SU-DHL-6 (cell line): ENCODE results near the gene BCL7C.
"Not testable (repeated sequence)": the region's sequence is repeated elsewhere in the genome, so short reads cannot be mapped to it uniquely, and the experiment has no call there.

Source experiments
- H2AFZ ChIP-seq: fragments of 200-600 bp; sonication (generic); 2 replicates; pipeline ENCODE4 v1.6.1; 2014; ENCODE audit warnings: low read depth, mild to moderate bottlenecking, moderate library complexity, mixed read lengths, antibody characterized with exemption, low read length; ENCODE audit not compliant: severe bottlenecking
- H3F3A ChIP-seq: fragments of 200-600 bp; shearing (Covaris generic); 2 replicates; pipeline ENCODE4 v1.6.0; 2016; ENCODE audit warnings: antibody characterized with exemption, mild to moderate bottlenecking; ENCODE audit not compliant: insufficient read depth
- H3K27ac ChIP-seq: fragments of 200-600 bp; sonication (generic); 2 replicates; pipeline ENCODE4 v1.5.1; 2016; ENCODE audit warnings: low read depth, mild to moderate bottlenecking, low read length, moderate library complexity, mixed read lengths
- H3K27me3 ChIP-seq: fragments of 200-600 bp; sonication (generic), shearing (Covaris generic); 2 replicates; pipeline ENCODE4 v1.6.0; 2014; ENCODE audit warnings: mild to moderate bottlenecking, low read length
- H3K36me3 ChIP-seq: fragments of 200-600 bp; sonication (generic); 2 replicates; pipeline ENCODE4 v1.6.1; 2014; ENCODE audit warnings: mild to moderate bottlenecking, low read length, mixed read lengths
- H3K4me2 ChIP-seq: fragments of 300-600, 200-600 bp; shearing (Covaris generic), sonication (generic); 2 replicates; pipeline ENCODE4 v1.6.0; 2014; ENCODE audit warnings: low read length, low read depth, mild to moderate bottlenecking; ENCODE audit not compliant: poor library complexity, severe bottlenecking
- H3K4me3 ChIP-seq: fragments of 200-600 bp; sonication (generic); 2 replicates; pipeline ENCODE4 v1.5.1; 2014; ENCODE audit warnings: antibody characterized with exemption, low read length, mild to moderate bottlenecking, mixed read lengths; ENCODE audit not compliant: insufficient read depth, poor library complexity, severe bottlenecking
- H3K79me2 ChIP-seq: fragments of 200-600 bp; sonication (generic); 2 replicates; pipeline ENCODE4 v1.6.1; 2014; ENCODE audit warnings: mild to moderate bottlenecking, low read length, moderate library complexity; ENCODE audit not compliant: insufficient read depth
- H3K9ac ChIP-seq: fragments of 200-600 bp; sonication (generic); 2 replicates; pipeline ENCODE4 v1.7.0; 2014; ENCODE audit warnings: mild to moderate bottlenecking, low read length
- H3K9me2 ChIP-seq: fragments of 200-600 bp; sonication (generic); replicated peaks from 2 replicates; pipeline ENCODE4 v1.6.1; 2014; ENCODE audit warnings: low read length; ENCODE audit not compliant: insufficient read depth
- H3K9me3 ChIP-seq: fragments of 200-600 bp; sonication (generic); 2 replicates; pipeline ENCODE4 v1.6.1; 2014; ENCODE audit warnings: low read length, mixed read lengths; ENCODE audit not compliant: insufficient read depth
- H4K20me1 ChIP-seq: fragments of 200-600 bp; sonication (generic); 2 replicates; pipeline ENCODE4 v1.6.1; 2014; ENCODE audit warnings: low read depth, mild to moderate bottlenecking, antibody characterized with exemption, low read length, moderate library complexity, mixed read lengths
- EZH2phosphoT487 ChIP-seq: fragments of 200-600 bp; sonication (generic), shearing (Covaris generic); conservative IDR thresholded peaks from 2 replicates; pipeline ENCODE4 v1.6.1; 2018; ENCODE audit warnings: mild to moderate bottlenecking, antibody characterized with exemption, low read length, moderate library complexity, mixed read lengths
- TF ChIP-seq, protein P1 (sequence below): fragments of 200-600 bp; sonication (generic); IDR thresholded peaks from one replicate; pipeline ENCODE4 v1.5.1; 2017; ENCODE audit warnings: antibody characterized with exemption, mild to moderate bottlenecking, low read length, moderate library complexity; ENCODE audit not compliant: insufficient read depth, poor library complexity, severe bottlenecking

BCL7C gene

GRCh38 chr16:30893744-30894539 is at the start of gene BCL7C:
BCL7C (minus strand) TSS chr16:30894077; CDS start chr16:30893944, 133 bp downstream.
- Histone ChIP-seq H4K20me1 (no peaks in the 10 kb centered on the region), H3K9me2 (no peaks in the 10 kb centered on the region), H3K27me3 (no peaks in the 10 kb centered on the region), H3K79me2 (no peaks in the 10 kb centered on the region), H3K4me3 (peak within 1 kb of the TSS; percentile 66), H3K36me3 (no peaks in the 10 kb centered on the region), H3K9me3 (no peaks in the 10 kb centered on the region), H3K9ac (peak within 1 kb of the TSS; percentile 72), H3K4me2 (peak within 1 kb of the TSS; percentile 79), H3K27ac (peak within 1 kb of the TSS; percentile 28), H2AFZ (peak within 1 kb of the TSS; percentile 85), H3F3A (peaks cover 21% of the 10 kb centered on the region)
- TF ChIP-seq, protein P1, sequence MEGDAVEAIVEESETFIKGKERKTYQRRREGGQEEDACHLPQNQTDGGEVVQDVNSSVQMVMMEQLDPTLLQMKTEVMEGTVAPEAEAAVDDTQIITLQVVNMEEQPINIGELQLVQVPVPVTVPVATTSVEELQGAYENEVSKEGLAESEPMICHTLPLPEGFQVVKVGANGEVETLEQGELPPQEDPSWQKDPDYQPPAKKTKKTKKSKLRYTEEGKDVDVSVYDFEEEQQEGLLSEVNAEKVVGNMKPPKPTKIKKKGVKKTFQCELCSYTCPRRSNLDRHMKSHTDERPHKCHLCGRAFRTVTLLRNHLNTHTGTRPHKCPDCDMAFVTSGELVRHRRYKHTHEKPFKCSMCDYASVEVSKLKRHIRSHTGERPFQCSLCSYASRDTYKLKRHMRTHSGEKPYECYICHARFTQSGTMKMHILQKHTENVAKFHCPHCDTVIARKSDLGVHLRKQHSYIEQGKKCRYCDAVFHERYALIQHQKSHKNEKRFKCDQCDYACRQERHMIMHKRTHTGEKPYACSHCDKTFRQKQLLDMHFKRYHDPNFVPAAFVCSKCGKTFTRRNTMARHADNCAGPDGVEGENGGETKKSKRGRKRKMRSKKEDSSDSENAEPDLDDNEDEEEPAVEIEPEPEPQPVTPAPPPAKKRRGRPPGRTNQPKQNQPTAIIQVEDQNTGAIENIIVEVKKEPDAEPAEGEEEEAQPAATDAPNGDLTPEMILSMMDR = peak; percentile 12
- no peak for TF ChIP-seq EZH2phosphoT487

DNA sequence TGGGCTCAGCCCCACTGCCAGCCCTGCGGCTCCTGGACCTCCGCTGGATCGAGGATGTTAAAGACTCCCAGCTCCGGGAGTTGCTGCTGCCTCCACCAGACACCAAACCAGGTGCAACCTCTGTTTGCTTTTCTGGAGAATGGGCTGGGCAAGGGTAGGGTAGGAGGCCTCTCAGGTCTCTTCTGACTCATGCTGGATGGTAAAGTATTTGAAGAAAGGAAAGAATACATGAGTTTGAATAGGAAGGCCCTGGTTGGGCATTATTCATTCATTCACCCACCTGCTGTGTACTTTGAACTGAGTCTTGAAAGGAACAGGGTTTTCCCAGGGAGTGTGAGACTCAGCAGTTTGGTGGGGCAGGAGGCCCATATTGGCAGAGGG is 48.5 kb upstream of the BCL7C start:
- H3K9me3 ChIP-seq = no peaks in the 10 kb centered on the region
- no peaks in the 10 kb centered on the region for H3K79me2 ChIP-seq
- peak overlapping the region; percentile 30 for H2AFZ ChIP-seq
- 0 out of 2 replicates have a peak, but pooled peaks cover 3% of the 10 kb centered on the region for H3K36me3 ChIP-seq
- H3K27me3 ChIP-seq = no peaks in the 10 kb centered on the region
- TF ChIP-seq EZH2phosphoT487 = no peak
- TF ChIP-seq, protein P1 = no peak
- H3K27ac ChIP-seq = 0 out of 2 replicates have a peak overlapping the region, but pooled peaks have one; percentile 2
- H3F3A ChIP-seq = peaks cover 5% of the 10 kb centered on the region; the same call in 1 of the 2 replicates
- peak overlapping the region; percentile 23; the same call in 1 of the 2 replicates for H3K9ac ChIP-seq
- H3K4me3 ChIP-seq = no peak overlapping the region
- peak overlapping the region; percentile 30 for H3K4me2 ChIP-seq
- no peaks in the 10 kb centered on the region for H3K9me2 ChIP-seq
- H4K20me1 ChIP-seq = no peaks in the 10 kb centered on the region

DNA sequence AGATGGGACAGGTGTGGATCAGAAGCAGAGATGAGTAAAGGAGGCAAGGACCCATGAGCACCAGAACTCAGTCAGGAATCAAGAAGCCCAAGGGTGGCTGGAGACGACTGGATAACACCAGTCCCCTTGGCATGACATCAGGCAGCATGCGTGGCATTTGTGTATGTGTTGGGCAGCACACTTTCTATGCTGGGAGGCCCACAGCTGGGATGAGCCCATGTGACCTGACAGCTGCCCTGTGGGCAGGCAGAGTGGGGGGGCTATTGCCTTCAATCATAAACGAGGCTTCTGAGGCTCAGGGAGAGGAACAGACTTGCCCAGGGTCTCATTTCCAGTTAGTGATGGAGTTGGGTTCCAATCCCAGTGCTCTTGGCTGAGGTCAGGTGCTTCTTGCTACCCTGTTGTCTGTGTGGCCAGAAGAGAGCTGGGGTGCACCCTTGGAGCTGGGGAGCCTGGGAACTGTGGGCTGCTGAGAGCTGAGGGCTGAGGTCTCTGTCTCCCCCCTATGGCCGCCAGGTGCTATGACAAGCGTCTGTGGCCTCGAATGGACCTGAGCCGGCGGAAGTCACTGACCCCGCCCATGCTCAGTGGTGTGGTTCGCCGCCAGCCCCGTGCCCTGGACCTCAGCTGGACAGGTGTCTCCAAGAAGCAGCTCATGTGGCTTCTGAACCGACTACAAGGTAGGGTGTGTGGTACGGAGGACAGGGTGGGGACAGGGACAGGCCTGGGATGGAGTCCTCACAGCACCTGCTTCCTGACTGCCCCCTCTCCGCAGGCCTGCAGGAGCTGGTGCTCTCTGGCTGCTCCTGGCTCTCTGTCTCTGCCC is 47.9 kb upstream of the BCL7C start:
- H4K20me1 ChIP-seq = no peaks in the 10 kb centered on the region
- H2AFZ ChIP-seq = peak overlapping the region; percentile 30
- peak overlapping the region; percentile 23; the same call in 1 of the 2 replicates for H3K9ac ChIP-seq
- H3K4me3 ChIP-seq = no peak overlapping the region
- H3K36me3 ChIP-seq = 0 out of 2 replicates have a peak, but pooled peaks cover 3% of the 10 kb centered on the region
- no peaks in the 10 kb centered on the region for H3K9me3 ChIP-seq
- peak overlapping the region; percentile 30 for H3K4me2 ChIP-seq
- no peaks in the 10 kb centered on the region for H3K79me2 ChIP-seq
- H3F3A ChIP-seq = peaks cover 5% of the 10 kb centered on the region; the same call in 1 of the 2 replicates
- no peak for TF ChIP-seq EZH2phosphoT487
- TF ChIP-seq, protein P1 = peak; percentile 90
- H3K27ac ChIP-seq = 0 out of 2 replicates have a peak overlapping the region, but pooled peaks have one; percentile 2
- no peaks in the 10 kb centered on the region for H3K9me2 ChIP-seq
- no peaks in the 10 kb centered on the region for H3K27me3 ChIP-seq

DNA sequence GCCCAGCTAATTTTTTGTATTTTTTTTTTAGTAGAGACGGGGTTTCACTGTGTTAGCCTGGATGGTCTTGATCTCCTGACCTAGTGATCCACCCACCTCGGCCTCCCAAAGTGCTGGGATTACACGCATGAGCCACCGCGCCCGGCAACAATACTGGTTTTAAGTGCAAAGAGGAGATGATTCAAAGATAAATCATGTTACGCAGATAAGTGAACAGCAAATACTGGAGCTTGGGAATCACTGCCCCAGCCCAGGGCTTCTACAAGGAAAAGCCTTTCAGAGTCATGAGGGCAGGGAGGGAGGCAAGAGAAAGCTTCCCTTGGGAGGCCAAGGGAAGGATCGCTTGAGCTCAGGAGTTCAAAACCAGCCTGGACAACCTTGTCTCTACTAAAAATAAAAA is 45.7 kb upstream of the BCL7C start:
- not testable (repeated sequence) for H4K20me1 ChIP-seq, H3K79me2 ChIP-seq, H2AFZ ChIP-seq, H3K27ac ChIP-seq, H3K27me3 ChIP-seq, H3K9ac ChIP-seq, H3F3A ChIP-seq, H3K4me3 ChIP-seq, H3K36me3 ChIP-seq, H3K4me2 ChIP-seq, H3K9me2 ChIP-seq, H3K9me3 ChIP-seq
